ENCODE results near the gene TRIM46. TPM values are rescaled to one million over a fixed set of nuclear protein-coding genes. Genes with fewer than 3 reads are reported as not detected.
A peak's percentile ranks its signal among the peaks of the same experiment; 100 is the strongest.
"Not testable (repeated sequence)": the region's sequence is repeated elsewhere in the genome, so short reads cannot be mapped to it uniquely, and the experiment has no call there.

The TRIM46 gene
- total RNA-seq, 1 donor from 2014 or later, result 0.35 TPM

GRCh38 chr1:155218854-155219591 lies 45.4 kb downstream of the TRIM46 start:
- intact Hi-C loops (cut with DNase I), result no loop called here
- no peaks in the 10 kb centered on the region for H3K9me3 ChIP-seq
- no peak for DNase-seq

GRCh38 chr1:155219592-155220031 lies 46.0 kb downstream of the TRIM46 start:
- intact Hi-C loops (cut with DNase I), result no loop called here
- no peak for TF ChIP-seq CTCF (IDR thresholded peaks at IDR 0.05)
- Histone ChIP-seq H3K4me3 (no peak overlapping the region), H3K4me1 (peaks cover 25% of the 10 kb centered on the region), H3K27ac (peak overlapping the region; percentile 18), H3K36me3 (no peaks in the 10 kb centered on the region), H3K9me3 (no peaks in the 10 kb centered on the region), H3K27me3 (ENCODE audit: low read depth) (no peaks in the 10 kb centered on the region)
- DNase-seq (no peak), ATAC-seq (peak; percentile 63 to 64)

More at GRCh38 chr1:155218854-155219591, 45.4 kb downstream of the TRIM46 start:
- Histone ChIP-seq H3K27me3 (ENCODE audit: low read depth) (no peaks in the 10 kb centered on the region), H3K4me1 (peaks cover 19% of the 10 kb centered on the region), H3K36me3 (no peaks in the 10 kb centered on the region), H3K27ac (peak overlapping the region; percentile 18), H3K4me3 (no peak overlapping the region)
- ATAC-seq, result peak; percentile 45 to 76
- no peak for TF ChIP-seq CTCF (IDR thresholded peaks at IDR 0.05)

DNA sequence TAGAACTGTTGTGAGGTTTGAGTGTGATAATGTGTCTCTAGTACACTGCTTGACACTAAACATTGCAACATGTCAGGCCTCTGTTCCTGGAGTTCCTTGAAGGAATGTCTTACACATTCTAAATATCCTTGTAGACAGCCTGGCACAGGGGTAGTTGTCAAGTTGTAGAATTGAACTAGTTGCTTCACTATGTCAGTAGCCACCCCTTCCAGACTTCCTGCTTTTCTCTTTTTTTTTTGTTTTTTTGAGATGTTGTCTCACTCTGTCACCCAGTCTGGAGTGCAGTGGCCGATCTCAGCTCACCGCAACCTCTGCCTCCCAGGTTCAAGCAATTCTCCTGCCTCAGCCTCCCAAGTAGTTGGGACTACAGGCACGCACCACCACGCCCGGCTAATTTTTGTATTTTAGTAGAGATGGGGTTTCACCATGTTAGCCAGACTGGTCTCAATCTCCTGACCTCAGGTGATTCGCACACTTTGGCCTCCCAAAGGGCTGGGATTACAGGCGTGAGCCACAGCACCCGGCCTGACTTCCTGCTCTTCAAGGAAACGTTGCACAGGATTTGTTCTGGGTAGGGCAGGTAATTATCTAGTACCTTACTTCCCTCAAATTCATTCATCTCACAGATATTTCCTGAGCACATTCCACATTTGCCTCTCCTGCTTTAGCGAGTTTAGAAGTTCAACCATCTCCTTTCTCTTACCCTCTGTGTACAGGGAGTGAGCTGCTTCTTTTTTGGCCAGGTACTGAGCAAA lies 46.7 kb downstream of the TRIM46 start:
- peaks cover 33% of the 10 kb centered on the region for H3K4me1 ChIP-seq
- H3K27me3 ChIP-seq (ENCODE audit: low read depth); H3K36me3 ChIP-seq; DNase-seq; H3K4me3 ChIP-seq; ATAC-seq; intact Hi-C loops (cut with DNase I); H3K9me3 ChIP-seq: not testable (repeated sequence)
- peak overlapping the region; percentile 18 for H3K27ac ChIP-seq

- no peak overlapping the region for H3K4me3 ChIP-seq
- no peak for DNase-seq
- H3K36me3 ChIP-seq, result no peaks in the 10 kb centered on the region
- TF ChIP-seq CTCF (IDR thresholded peaks at IDR 0.05), result no peak
- no peaks in the 10 kb centered on the region for H3K9me3 ChIP-seq
- H3K27me3 ChIP-seq (ENCODE audit: low read depth), result no peaks in the 10 kb centered on the region
- H3K4me1 ChIP-seq, result peaks cover 53% of the 10 kb centered on the region
- H3K27ac ChIP-seq, result no peak overlapping the region
- intact Hi-C loops (cut with DNase I), result no loop called here
- no peak for ATAC-seq
These were observed 49.4 kb downstream of the TRIM46 start for GRCh38 chr1:155223047-155223446.

GRCh38 chr1:155225404-155225759 lies 51.7 kb downstream of the TRIM46 start:
- H3K4me3 ChIP-seq; H3K9me3 ChIP-seq; intact Hi-C loops (cut with DNase I); H3K36me3 ChIP-seq; ATAC-seq; DNase-seq; H3K27ac ChIP-seq; H3K27me3 ChIP-seq (ENCODE audit: low read depth): not testable (repeated sequence)
- H3K4me1 ChIP-seq, result peaks cover 40% of the 10 kb centered on the region

GRCh38 chr1:155226188-155226909 lies 52.7 kb downstream of the TRIM46 start:
- no peaks in the 10 kb centered on the region for H3K36me3 ChIP-seq
- no peaks in the 10 kb centered on the region for H3K27me3 ChIP-seq (ENCODE audit: low read depth)
- peak; percentile 72 to 74 for ATAC-seq
- H3K27ac ChIP-seq, result peak overlapping the region; percentile 86
- peak; percentile 53 for TF ChIP-seq CTCF (IDR thresholded peaks at IDR 0.05)
- peaks cover 39% of the 10 kb centered on the region for H3K4me1 ChIP-seq
- intact Hi-C loops (cut with DNase I), result no loop called here
- no peaks in the 10 kb centered on the region for H3K9me3 ChIP-seq
- peak; percentile 88 for DNase-seq
- H3K4me3 ChIP-seq, result peak overlapping the region; percentile 69

Data from lower lobe of right lung (tissue), 2 donors.